ENCODE measurements around the gene JRKL. TPM values are rescaled to one million over a fixed set of nuclear protein-coding genes. Genes with fewer than 3 reads are reported as not detected.
A peak's percentile ranks its signal among the peaks of the same experiment; 100 is the strongest.

JRKL gene
- total and polyA plus RNA-seq, 12 donors: 0.87 to 12.4 (median 4.6) TPM

GRCh38 chr11:96342014-96342960, 47.5 kb upstream of the JRKL start:
- no peak for DNase-seq
- no peaks in the 10 kb centered on the region for H3K36me3 ChIP-seq (replicated peaks in 1 of 2)
- no peaks in the 10 kb centered on the region for H3K27me3 ChIP-seq
- H3K27ac ChIP-seq: peak overlapping the region in 4 of 5 donors; percentile 42 to 92 (median 83)
- intact Hi-C loops (cut with DNase I): loop anchor here (5.0 to 10.0 kb wide), 3 partner anchors 285 to 505 kb away; no protein-coding TSS in a partner anchor
- peaks cover 23 to 45% of the 10 kb centered on the region in 2 donors for H3K4me1 ChIP-seq (replicated peaks in 1 of 2)
- peak in 1 of 6 experiments; percentile 2 for TF ChIP-seq CTCF (IDR thresholded peaks at IDR 0.05)
- TF ChIP-seq POLR2A (IDR thresholded peaks at IDR 0.05): no peak
- 0 to 2% (median 1%) methylated on average over 13 of the region's 13 CpGs for WGBS, 4 donors
- H3K4me3 ChIP-seq: peak overlapping the region in 3 of 4 donors; percentile 46 to 90 (median 75)
- H3K9me3 ChIP-seq (replicated peaks in 1 of 3): no peaks in the 10 kb centered on the region

- Histone ChIP-seq H3K4me1 (replicated peaks in 1 of 2) (peaks cover 23 to 36% of the 10 kb centered on the region in 2 donors), H3K36me3 (replicated peaks in 1 of 2) (no peaks in the 10 kb centered on the region), H3K27ac (peak within 1 kb of the TSS in 4 of 5 donors; percentile 42 to 92 (median 83)), H3K4me3 (peak within 1 kb of the TSS in 3 of 4 donors; percentile 46 to 90 (median 75)), H3K27me3 (no peaks in the 10 kb centered on the region), H3K9me3 (replicated peaks in 1 of 3) (no peaks in the 10 kb centered on the region)
- DNase-seq: peak; percentile 91 to 97 (median 95)
- WGBS, 4 donors: 7 to 9% (median 7%) methylated on average over 29 to 31 of the region's 31 CpGs
- intact Hi-C loops (cut with DNase I): loop anchor here (5.0 to 10.0 kb wide), 3 partner anchors 286 to 506 kb away; no protein-coding TSS in a partner anchor
- TF ChIP-seq POLR2A (IDR thresholded peaks at IDR 0.05) (peak in 1 of 2 donors; percentile 55), CTCF (IDR thresholded peaks at IDR 0.05) (peak; percentile 78 to 97 (median 91))
Measured at GRCh38 chr11:96342961-96343711, 46.7 kb upstream of the JRKL start, which contains the start of gene MAML2. TSS of gene MAML2 (minus strand) at chr11:96343195. CDS start at chr11:96341895, 1,300 bp downstream.

GRCh38 chr11:96356848-96357247, 33.0 kb upstream of the JRKL start:
- Histone ChIP-seq H3K9me3 (replicated peaks in 1 of 3) (no peaks in the 10 kb centered on the region), H3K36me3 (replicated peaks in 1 of 2) (peaks cover 0 to 16% of the 10 kb centered on the region in 2 donors), H3K27ac (no peak overlapping the region), H3K4me1 (replicated peaks in 1 of 2) (no peaks in the 10 kb centered on the region), H3K4me3 (no peak overlapping the region), H3K27me3 (no peaks in the 10 kb centered on the region)
- 91 to 96% (median 94%) methylated on average over 4 of the region's 4 CpGs for WGBS, 4 donors
- no peak for TF ChIP-seq POLR2A (IDR thresholded peaks at IDR 0.05)
- TF ChIP-seq CTCF (IDR thresholded peaks at IDR 0.05): no peak
- intact Hi-C loops (cut with DNase I): no loop called here
- no peak for DNase-seq

GRCh38 chr11:96357794-96358193, 32.0 kb upstream of the JRKL start:
- no peak for DNase-seq
- no peaks in the 10 kb centered on the region for H3K9me3 ChIP-seq (replicated peaks in 1 of 3)
- H3K27me3 ChIP-seq: no peaks in the 10 kb centered on the region
- H3K27ac ChIP-seq: no peak overlapping the region
- H3K4me3 ChIP-seq: no peak overlapping the region
- WGBS, 4 donors: 97 to 99% (median 98%) methylated on average over 1 of the region's 1 CpG
- intact Hi-C loops (cut with DNase I): no loop called here
- peaks cover 0 to 16% of the 10 kb centered on the region in 2 donors for H3K36me3 ChIP-seq (replicated peaks in 1 of 2)
- H3K4me1 ChIP-seq (replicated peaks in 1 of 2): no peaks in the 10 kb centered on the region
- TF ChIP-seq POLR2A (IDR thresholded peaks at IDR 0.05) (no peak), CTCF (IDR thresholded peaks at IDR 0.05) (no peak)

Measured in adrenal gland (tissue), 12 donors.